Central memory CD4-positive, alpha-beta T cell (primary cell): Measurements from ENCODE around the gene EPHA2.
A peak's percentile ranks its signal among the peaks of the same experiment; 100 is the strongest.

Experiments used
- DNase-seq: peaks from one replicate; pipeline ENCODE4 v3.0.0; 2022

Gene EPHA2

GRCh38 chr1:16133007-16133961, 22.6 kb downstream of the EPHA2 start:
- DNase-seq, result no peak

GRCh38 chr1:16132325-16132785, 23.5 kb downstream of the EPHA2 start:
- no peak for DNase-seq

- no peak for DNase-seq
These were observed 24.1 kb downstream of the EPHA2 start for GRCh38 chr1:16131636-16132324.

GRCh38 chr1:16130827-16131226, 25.0 kb downstream of the EPHA2 start:
- no peak for DNase-seq

- DNase-seq, result no peak
These were observed 25.8 kb downstream of the EPHA2 start for GRCh38 chr1:16129921-16130543.

GRCh38 chr1:16129316-16129715, 26.6 kb downstream of the EPHA2 start:
- DNase-seq, result no peak

GRCh38 chr1:16128338-16128741, 27.5 kb downstream of the EPHA2 start:
- no peak for DNase-seq

GRCh38 chr1:16127676-16128337, 28.1 kb downstream of the EPHA2 start:
- DNase-seq, result no peak

- DNase-seq, result no peak
These were observed 28.9 kb downstream of the EPHA2 start for GRCh38 chr1:16126743-16127515.

GRCh38 chr1:16126160-16126559, 29.7 kb downstream of the EPHA2 start:
- no peak for DNase-seq

GRCh38 chr1:16125483-16125882, 30.4 kb downstream of the EPHA2 start:
- no peak for DNase-seq

- DNase-seq, result no peak
These were observed 30.8 kb downstream of the EPHA2 start for GRCh38 chr1:16125088-16125470.

- DNase-seq, result no peak
These were observed 31.3 kb downstream of the EPHA2 start for GRCh38 chr1:16124377-16125087.

GRCh38 chr1:16122916-16123315, 33.0 kb downstream of the EPHA2 start:
- peak; percentile 1 for DNase-seq

- DNase-seq, result no peak
These were observed 33.5 kb downstream of the EPHA2 start for GRCh38 chr1:16122350-16122881.

GRCh38 chr1:16120940-16121410, 34.9 kb downstream of the EPHA2 start:
- DNase-seq, result no peak

GRCh38 chr1:16120407-16120806, 35.5 kb downstream of the EPHA2 start:
- DNase-seq, result no peak

- DNase-seq, result no peak
These were observed 35.9 kb downstream of the EPHA2 start for GRCh38 chr1:16119926-16120325.

GRCh38 chr1:16119504-16119903, 36.4 kb downstream of the EPHA2 start:
- no peak for DNase-seq

GRCh38 chr1:16118706-16119105, 37.2 kb downstream of the EPHA2 start:
- no peak for DNase-seq

- no peak for DNase-seq
These were observed 37.9 kb downstream of the EPHA2 start for GRCh38 chr1:16117936-16118335.
